ENCODE data around the gene CNGB1.

CNGB1 gene

DNA sequence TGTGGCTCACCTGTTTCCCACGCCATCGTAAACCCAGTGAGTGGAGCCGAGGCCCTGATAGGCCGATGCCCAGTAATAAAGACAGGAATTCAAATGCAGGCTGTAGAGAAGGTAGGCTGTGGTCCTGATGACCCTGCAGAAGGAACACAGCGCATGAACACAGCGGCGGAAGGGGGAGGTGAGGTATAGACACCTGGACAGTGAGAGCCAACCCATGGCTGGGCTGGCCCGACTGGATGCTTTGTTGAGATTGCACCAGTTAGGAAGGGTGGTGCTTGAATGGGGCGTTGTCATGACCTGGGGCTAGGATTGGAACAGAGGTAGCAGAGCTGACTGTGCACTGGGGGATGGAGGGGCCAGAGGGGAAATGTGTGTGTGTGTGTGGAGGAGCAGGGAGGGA lies 59.2 kb downstream of the CNGB1 start:
- in situ Hi-C loops (cut with MboI; ENCODE audit: low sequenced_read_pairs) = no loop called here

DNA sequence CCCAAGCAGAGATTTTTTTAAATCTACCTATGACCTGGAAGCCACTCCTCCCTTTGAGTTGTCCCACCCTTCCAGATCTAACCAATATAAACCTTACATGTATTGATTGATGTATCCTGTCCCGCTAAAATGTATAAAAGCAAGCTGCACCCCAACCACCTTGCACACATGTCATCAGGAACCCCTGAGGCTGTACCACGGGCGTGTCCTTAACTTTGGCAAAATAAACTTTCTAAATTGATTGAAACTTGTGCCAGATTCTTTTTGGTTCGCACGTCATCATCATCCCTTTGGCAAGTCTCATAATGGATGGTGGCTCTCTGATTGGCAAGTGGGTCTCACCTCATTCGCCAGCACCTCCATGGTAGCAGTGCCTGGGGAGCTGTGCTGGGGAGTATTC lies 60.2 kb downstream of the CNGB1 start:
- in situ Hi-C loops (cut with MboI; ENCODE audit: low sequenced_read_pairs) = no loop called here

DNA sequence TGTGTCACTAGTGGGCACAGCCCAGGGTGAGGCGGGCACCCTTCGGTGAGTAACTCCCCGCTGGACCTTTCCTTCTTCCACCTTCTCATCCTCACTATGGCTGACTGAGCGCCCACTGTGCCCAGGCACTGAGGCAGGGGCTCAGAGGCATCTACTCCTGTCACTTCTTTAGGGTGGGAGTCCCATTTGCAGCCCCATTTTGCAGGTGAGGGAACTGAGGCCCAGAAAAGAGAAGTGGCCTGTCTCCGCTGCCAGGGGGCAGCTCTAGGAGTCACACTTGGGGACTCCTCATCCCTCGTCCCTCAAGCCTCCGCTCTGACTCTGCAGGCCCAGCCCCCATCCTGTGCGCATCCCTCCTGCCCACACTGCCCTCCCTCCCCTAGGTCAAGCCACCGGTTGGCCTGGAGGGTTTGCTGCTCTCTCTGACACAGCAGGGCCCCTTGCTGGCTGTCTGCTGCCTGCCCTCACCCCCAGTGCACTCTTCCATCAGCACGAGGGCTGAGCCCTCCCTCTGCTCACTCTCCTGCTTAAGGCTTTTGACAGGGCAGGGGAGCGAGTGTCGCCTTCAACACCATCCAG lies 62.4 kb downstream of the CNGB1 start:
- in situ Hi-C loops (cut with MboI; ENCODE audit: low sequenced_read_pairs) = no loop called here

DNA sequence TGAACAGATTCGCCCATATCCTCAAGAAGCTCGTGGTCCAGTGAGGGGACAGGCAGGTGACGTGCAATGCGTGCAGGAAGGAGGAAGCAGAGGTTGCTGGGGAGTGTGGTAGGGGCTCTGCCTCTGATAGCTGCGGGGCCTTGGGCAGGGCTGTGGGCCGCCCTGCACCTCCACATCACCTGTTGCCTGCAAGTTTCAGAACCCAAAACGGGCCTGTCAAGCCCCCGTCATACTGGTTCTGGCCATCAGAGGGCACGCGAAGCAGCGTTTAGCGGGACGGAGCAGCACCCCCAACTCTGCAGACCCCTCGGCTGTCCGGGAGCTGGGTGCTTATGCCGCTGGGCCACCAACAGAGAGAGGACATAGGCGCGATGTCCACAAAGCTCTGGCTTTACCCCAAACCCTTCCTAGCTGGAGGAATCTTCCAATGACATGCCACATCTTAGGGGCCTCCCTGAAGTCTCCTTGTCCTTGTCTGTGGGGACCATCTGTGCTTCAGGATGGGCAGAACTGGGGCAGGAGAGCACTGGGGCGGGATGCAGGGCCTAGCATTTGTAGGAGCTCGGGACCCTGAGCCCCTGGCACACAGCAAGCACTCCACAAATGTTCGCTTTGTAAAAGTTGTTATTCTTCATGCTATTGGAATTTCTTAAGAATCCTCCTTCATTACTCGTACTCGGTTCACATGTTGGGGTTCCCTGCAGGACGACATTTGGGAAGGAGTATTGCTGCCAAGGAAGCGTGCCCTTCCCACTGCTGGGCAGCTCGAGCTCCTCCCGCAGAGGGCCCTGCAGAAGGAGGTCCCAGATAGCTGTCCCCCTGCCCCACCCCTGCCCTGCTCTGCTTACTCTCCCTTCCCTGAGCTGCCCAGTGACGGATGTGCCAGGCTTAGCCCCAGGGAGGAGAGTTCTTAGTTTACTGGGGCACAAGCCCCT lies 64.3 kb downstream of the CNGB1 start:
- in situ Hi-C loops (cut with MboI; ENCODE audit: low sequenced_read_pairs) = no loop called here

DNA sequence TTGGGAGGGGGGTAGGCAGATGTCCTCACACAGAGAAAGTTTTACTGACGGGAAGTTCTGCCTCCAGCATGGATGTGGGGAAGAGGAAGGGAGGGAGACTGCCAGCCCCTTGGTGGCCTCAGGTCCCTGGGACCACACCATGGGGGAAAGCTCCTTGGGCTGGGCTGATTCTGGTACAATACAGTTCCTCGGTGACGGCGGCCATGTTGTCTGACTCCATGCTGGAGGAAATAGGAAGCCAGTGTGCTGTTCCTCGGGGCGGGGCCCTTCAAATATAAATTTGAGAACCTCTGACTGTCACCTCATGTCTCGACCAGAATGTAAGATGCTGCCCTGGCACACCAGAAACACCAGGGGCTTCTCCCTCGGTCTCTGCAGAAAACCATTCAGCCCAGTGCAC lies 66.8 kb downstream of the CNGB1 start:
- in situ Hi-C loops (cut with MboI; ENCODE audit: low sequenced_read_pairs) = no loop called here

DNA sequence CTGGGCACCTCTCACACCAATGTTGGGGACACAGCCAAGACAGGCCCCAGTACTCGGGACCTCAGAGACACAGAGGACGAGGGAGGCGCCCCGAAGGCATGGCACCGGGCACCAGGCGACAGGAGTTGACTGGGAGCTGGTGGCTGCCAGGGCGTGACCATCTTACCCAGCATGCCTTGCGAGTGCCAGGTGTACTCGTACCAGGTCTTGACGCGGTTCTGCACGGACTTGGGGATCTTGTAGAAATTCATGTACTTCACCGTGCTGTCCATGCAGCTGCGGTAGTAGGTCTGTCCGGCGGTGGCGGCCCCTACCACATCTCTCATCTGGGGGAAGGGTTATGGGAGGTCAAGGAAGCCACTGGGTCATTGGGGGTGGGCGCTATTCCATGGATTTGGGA lies 67.3 kb downstream of the CNGB1 start:
- in situ Hi-C loops (cut with MboI; ENCODE audit: low sequenced_read_pairs) = no loop called here

DNA sequence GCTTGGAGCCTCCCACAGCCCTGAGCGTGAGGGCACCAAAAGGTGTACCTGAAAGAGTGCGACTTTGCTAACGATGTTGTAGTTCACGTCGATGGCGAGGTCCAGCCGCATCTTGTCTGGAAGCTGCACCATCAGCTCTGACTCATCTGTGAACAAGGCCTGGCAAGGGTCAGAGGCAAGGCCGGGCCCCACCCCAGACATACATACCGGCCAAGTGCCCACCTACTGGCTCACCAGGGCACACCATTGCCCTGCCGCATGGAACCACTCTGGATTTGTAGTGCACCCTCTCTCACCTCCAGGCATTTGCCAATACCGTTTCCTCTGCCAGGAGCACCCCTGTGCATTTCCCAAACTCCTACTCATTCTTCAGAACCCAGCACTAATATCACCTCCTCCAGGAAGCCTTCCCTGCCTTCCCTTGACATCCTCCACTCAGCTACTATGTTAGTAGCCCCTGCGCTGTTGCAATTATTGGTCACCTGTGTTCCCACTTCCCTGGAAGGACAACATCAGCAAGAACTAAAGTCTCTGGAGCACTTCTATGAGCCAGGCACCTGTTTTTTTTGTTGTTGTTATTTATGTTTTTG lies 69.4 kb downstream of the CNGB1 start:
- in situ Hi-C loops (cut with MboI; ENCODE audit: low sequenced_read_pairs) = no loop called here

DNA sequence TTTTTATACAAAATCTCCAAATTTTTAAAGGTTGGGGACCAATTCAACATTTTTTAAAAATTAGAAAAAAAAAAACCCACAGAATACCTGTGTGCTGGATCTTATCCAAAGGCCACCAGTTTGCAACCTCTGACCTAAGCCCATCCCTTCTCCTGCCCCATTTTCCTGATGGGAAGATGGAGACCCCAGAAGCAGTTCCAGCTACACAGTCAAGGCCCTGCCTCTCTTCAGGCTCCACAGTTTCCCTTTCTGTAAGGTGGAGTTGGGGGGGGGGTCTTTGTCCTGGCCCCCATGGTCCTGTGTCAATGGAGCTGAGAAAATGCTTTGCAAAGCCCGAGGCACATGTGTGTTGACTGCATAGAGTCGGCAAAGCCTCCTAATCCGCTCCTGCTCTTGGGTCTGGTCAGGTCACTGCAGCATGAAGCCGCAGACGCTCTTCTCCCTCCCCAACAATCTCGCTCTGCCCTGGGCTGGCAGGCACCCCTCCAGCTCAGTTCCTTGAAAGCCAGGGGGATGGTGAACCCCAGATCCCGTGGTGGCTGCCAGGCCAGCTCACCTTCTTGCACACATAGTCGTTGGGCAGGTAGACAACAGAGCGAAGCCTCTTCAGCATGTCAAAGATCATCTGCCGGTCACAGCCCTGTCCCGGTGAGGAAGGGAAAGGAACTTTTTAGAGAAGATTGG lies 70.0 kb downstream of the CNGB1 start:
- in situ Hi-C loops (cut with MboI; ENCODE audit: low sequenced_read_pairs) = no loop called here

DNA sequence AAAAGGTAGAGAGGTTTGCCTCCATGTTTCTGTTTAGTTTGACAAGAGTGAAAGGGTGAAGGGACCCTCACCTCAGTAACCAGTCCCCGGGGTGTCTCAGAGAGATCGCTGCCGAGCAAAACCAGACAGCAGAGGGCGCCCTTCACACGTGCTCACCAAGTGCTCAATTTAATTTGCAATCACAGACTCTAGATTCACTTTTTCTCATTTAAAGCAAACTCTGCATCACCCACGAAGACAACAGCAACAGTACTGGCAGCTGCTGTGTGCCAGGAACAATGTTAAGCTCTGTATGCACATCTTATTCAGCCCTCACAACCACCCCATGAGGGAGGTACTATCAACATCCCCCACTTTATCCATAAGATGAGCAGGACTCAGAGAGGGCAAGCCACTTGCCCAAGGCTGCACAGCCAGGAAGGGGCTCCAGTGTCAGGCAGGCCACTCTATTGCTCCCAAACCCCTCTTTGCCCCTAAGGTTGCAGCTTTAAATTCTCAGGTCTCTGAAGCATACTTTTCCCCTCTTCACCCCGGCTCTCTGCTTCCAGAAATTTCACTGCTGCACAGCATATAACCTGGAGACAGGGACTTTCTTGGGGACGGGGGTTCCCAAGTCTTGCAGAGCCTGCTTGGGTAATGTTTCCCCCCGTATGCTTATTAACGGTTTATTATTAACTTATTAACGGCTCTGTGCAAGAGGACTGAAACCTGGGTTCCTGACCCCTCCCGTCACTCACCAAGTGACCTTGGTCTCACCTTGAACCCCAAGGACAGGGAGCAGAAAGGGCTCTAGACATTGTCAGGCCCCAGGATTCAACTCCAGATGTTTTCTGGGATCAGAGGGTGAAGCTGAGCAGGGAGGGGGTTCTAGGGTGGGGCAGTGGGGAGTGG lies 70.9 kb downstream of the CNGB1 start:
- in situ Hi-C loops (cut with MboI; ENCODE audit: low sequenced_read_pairs) = loop anchor here (5.0 kb wide), 1 partner anchor 102 kb away; the partner anchor contains the start of genes USB1 and ZNF319

DNA sequence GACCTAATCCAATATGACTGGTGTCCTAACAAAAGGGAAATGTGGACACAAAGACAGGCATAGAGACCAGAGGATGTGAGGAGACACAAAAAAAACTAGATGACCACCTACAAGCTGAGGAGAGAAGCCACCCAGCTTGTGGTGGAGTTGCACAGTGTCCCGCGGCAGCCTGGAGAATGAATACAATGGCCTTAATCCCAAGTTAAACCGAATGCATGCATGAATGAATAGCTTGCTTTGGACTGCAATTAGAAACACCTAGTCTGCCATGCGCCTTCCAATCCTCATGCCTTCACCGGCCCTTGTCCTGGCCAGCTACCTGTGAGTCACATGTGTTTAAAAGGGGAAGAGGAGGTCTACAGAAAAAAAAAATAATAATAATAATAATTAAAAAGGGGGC lies 72.0 kb downstream of the CNGB1 start:
- in situ Hi-C loops (cut with MboI; ENCODE audit: low sequenced_read_pairs) = loop anchor here (5.0 kb wide), 1 partner anchor 103 kb away; the partner anchor contains the start of genes USB1 and ZNF319

DNA sequence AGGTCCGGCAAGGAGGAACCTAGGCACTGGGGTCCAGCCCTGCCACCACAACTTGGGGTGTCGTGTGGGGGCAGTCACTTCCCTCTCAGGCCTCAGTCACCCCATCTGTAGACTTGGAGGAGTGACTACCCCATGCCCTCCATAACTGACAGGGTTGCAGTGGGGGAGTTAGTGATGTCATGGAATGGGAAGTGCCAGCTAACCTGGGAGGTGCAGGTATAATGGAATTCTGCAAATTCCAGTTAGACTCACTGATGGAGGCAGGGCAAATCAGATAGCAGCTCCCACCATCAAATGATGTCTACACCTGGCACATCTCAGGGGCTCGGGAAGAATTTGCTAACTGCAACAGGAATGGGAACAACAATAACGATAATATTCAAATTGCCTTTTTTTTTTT lies 72.9 kb downstream of the CNGB1 start:
- in situ Hi-C loops (cut with MboI; ENCODE audit: low sequenced_read_pairs) = loop anchor here (5.0 kb wide), 1 partner anchor 104 kb away; the partner anchor contains the start of genes USB1 and ZNF319

DNA sequence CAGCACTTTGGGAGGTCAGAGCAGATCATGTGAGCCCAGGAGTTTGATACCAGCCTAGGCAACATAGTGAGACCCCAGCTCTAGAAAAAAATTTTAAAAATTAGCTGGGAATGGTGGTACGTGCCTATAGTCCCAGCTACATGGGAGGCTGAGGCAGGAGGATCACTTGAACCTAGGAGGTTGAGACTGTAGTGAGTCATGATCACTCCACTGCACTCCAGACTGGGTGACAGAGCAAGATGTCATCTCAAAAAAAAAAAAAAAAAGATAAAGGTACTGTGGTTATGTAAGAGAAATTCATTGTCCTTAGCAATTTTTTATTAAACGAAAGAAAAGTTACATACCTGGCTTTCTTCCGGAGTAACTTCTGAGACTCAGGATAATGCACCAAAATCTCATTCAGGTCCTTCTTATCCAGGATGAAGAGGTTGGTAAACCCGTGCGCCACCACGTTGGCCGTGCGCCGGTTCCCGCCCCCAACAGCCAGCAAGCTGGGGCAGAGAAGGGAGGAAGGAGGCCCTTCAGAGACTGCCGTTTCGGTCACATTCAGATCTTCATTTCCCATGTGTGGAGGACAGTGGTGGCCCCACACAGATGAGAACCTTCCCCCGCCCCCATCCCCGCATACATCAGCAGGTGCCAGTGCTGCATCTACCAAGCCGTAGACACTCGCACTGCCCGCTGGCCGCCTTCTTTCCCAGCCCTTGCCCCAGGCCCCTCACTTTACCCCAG lies 73.7 kb downstream of the CNGB1 start:
- in situ Hi-C loops (cut with MboI; ENCODE audit: low sequenced_read_pairs) = loop anchor here (5.0 kb wide), 1 partner anchor 105 kb away; the partner anchor contains the start of genes USB1 and ZNF319

DNA sequence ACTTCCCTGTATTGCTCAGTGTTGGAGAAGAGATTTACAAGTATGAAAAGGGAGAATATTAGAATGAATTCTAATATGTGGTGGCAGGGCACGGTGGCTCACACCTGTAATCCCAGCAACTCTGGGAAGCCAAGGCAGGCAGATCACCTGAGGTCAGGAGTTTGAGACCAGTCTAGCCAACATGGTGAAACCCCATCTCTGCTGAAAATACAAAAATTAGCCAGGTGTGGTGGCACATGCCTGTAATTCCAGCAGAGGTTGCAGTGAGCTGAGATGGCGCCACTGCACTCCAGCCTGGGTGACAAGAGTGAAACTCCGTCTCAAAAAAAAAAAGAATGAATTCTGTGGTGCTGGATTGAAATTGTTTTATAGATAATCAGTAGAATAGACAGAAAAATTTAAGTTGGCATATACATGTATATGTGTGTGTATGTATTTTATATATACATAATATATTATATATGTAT lies 75.8 kb downstream of the CNGB1 start:
- in situ Hi-C loops (cut with MboI; ENCODE audit: low sequenced_read_pairs) = loop anchor here (5.0 kb wide), 1 partner anchor 107 kb away; the partner anchor contains the start of genes USB1 and ZNF319

DNA sequence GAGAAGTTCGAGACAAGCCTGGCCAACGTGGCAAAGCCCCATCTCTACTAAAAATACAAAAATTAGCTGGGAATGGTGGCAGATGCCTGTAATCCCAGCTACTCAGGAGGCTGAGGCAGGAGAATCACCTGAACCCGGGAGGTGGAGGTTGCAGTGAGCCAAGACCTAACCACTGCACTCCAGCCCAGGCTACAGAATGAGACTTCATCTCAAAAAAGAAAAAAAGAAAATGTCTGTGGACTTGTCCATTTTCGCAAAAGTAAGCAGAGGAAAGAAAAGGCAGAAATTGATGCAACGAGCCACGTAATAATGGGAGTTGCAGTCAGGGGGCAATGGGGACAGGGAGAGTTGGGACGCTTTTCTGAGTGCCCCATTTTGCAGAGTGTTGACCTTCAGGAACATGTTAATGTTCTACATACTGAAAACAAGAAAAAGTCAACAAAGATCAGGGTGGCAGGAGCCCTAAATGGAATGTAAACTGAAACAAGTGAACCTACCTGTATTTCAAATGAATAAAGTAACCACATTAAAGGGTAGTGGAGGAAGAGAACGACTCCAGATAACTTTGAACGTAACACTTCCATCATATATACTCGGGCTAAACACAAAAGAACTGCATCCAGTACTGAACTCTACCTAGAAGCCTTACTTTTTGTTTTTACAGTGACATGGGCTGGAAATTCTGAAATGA lies 76.4 kb downstream of the CNGB1 start:
- in situ Hi-C loops (cut with MboI; ENCODE audit: low sequenced_read_pairs) = loop anchor here (5.0 kb wide), 1 partner anchor 108 kb away; the partner anchor contains the start of genes USB1 and ZNF319

DNA sequence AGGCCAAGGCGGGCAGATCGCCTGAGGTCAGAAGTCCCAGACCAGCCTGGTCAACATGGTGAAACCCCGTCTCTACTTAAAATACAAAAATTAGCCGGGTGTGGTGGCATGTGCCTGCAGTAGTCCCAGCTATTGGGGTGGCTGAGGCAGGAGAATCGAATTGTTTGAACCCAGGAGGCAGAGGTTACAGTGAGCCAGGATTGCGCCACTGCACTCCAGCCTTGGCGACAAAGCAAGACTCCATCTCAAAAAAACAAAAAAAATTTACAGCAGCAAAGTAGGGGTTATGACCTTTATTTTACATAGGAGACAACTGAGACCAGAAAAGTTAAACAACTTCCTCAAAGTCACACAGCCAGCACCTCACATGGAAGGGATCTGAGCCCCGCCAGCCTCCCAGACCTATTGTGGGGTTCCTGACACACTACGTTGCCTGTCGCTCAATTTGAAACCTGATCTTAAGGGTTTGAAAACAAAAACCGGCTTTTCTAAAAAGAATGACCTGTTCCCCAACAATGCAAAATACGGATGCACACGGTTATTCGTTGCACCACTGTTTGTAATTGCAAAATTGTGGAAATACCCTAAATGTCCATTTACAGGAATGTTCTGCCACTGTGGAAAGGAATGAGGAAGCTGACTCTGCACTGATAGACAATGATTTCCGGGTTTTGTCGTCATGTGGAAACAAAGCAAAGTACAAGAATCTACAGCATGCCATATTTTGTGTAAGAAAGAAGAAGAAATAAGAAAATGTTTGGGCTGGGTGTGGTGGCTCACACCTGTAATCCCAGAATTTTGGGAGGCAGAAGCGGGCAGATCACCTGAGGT lies 77.2 kb downstream of the CNGB1 start:
- in situ Hi-C loops (cut with MboI; ENCODE audit: low sequenced_read_pairs) = no loop called here

DNA sequence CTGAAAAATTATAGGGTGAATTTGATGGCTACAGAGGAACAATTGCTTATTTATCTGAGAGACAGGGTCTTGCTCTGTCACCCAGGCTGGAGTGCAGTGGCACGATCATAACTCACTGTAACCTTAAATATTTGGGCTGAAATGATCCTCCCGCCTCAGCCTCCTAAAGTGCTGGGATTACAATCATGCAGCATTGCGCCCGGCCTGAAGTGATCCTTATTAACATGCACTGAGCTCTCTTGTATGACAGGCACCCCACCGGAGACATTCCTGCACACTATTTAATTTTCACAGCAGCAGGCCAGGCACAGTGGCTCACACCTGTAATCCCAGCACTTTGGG lies 77.7 kb downstream of the CNGB1 start:
- in situ Hi-C loops (cut with MboI; ENCODE audit: low sequenced_read_pairs) = no loop called here

DNA sequence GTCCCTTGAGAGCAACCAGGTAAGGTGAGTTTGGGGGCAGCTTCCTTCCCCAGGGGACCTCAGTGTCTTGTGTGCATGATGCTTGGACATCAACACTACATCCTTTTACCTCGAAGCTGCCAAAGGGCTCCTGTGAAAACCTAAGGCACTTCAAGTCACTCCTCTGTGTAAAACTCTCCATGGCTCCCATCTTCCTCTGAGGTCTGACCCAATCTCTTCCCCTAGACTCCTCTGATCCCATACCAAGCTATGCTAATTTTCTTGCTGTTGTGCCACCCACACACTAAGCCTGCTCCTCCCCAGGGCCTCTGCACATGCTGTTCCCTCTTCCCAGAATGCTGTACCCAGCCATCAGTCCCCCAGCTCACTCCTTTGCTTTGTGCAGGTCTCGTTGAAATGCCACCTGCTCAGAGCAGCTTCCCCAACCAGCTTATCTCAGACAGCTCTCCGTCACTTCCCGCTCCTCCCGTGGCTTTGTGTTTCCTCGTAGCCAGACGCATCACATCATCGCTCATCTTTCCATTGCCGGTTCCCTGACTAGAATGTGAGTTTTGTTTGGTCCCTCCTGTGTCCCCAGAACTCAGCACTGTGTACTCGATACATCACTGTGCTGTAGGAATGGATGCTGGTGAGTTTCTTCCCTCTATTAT lies 78.4 kb downstream of the CNGB1 start:
- in situ Hi-C loops (cut with MboI; ENCODE audit: low sequenced_read_pairs) = no loop called here
